ENCODE data around the gene CDC6. TPM values are rescaled to one million over a fixed set of nuclear protein-coding genes. Genes with fewer than 3 reads are reported as not detected.

The CDC6 gene
- total RNA-seq, 4 donors from 2014 or later, result 0.16 to 2.2 (median 0.30) TPM

DNA sequence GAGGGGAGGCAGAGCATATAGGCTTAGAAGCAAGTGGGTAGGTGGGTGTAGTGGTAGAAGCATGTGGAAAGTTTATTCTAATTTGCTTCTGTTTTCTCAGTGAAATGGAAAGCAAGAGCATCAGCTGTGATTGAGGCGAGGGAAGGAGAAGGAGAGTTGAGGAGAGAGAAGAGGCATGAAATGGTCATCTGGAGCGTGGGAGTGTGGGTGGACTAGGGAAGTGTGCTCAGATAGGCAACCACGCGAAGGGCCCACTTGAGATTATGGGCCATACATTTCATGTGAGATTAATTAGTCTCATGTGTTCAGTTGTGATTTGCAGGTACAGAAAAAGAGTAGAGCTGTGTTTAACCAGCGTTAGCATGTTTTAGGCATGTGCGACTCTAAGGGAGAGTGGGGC, 20.8 kb upstream of the CDC6 start:
- TF ChIP-seq, protein P1, sequence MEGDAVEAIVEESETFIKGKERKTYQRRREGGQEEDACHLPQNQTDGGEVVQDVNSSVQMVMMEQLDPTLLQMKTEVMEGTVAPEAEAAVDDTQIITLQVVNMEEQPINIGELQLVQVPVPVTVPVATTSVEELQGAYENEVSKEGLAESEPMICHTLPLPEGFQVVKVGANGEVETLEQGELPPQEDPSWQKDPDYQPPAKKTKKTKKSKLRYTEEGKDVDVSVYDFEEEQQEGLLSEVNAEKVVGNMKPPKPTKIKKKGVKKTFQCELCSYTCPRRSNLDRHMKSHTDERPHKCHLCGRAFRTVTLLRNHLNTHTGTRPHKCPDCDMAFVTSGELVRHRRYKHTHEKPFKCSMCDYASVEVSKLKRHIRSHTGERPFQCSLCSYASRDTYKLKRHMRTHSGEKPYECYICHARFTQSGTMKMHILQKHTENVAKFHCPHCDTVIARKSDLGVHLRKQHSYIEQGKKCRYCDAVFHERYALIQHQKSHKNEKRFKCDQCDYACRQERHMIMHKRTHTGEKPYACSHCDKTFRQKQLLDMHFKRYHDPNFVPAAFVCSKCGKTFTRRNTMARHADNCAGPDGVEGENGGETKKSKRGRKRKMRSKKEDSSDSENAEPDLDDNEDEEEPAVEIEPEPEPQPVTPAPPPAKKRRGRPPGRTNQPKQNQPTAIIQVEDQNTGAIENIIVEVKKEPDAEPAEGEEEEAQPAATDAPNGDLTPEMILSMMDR (IDR thresholded peaks at IDR 0.05; ENCODE audit: low read depth), result no peak

- TF ChIP-seq, protein P1 (IDR thresholded peaks at IDR 0.05; ENCODE audit: low read depth), result no peak
Measured at GRCh38 chr17:40268141-40268712, 19.5 kb upstream of the CDC6 start.

DNA sequence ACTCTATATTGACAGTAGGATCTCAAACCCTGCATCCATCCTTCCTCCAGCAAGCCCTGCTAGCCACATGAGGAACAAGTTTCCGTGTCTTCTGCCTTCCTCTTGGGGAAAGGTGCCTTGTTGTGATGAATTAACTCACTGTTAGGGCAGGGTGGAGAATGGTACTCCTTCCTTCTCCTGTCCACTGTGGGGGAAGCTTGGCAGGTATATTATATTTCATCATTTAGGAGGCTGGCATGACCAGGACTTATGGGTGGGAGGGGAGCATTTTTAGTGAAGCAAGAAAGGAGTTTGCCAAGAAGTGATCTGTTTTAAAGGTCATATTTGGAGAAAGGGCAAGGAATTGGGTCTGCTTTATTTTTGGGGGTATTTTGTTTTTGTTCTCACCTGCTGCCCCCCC, 9.3 kb upstream of the CDC6 start:
- TF ChIP-seq, protein P1 (IDR thresholded peaks at IDR 0.05; ENCODE audit: low read depth), result no peak

- TF ChIP-seq, protein P1 (IDR thresholded peaks at IDR 0.05; ENCODE audit: low read depth), result no peak
Measured at GRCh38 chr17:40279402-40279801, 8.3 kb upstream of the CDC6 start.

GRCh38 chr17:40281663-40282062, 6.0 kb upstream of the CDC6 start:
- TF ChIP-seq, protein P1 (IDR thresholded peaks at IDR 0.05; ENCODE audit: low read depth), result no peak

GRCh38 chr17:40283662-40284061, 4.0 kb upstream of the CDC6 start:
- TF ChIP-seq, protein P1 (IDR thresholded peaks at IDR 0.05; ENCODE audit: low read depth), result no peak

DNA sequence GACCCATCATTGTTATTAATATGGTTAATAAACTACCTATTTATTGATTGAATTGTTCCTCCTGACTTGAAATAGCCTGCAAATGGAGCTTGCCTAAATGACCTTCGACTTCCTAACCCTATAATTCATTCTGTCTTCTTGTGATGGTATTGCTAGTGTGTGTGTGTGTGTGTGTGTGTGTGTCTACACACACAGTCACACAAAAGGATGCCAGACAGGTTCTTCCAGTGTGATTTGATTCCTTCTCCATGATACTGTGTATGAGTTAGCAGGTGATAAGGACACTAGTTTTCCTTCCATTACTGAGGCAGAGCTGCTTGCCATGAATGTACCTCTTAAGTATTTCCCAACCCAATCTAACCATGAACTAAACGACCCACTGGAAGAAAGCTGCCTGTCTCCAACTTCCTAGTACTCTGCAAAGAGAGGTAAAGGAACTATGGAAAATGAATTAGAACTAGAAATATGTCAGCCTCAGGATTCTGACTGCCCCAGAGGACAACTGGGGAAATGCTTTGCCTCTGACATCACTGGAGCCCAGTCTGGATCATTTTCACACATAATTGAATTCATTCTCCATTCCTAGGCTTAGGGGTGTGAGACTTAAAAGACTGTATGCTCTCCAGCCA, 3.5 kb upstream of the CDC6 start:
- TF ChIP-seq, protein P1 (IDR thresholded peaks at IDR 0.05; ENCODE audit: low read depth), result no peak
